Measurements from ENCODE around the gene KLHL36. TPM values are rescaled to one million over a fixed set of nuclear protein-coding genes. Genes with fewer than 3 reads are reported as not detected.

KLHL36 gene
- total RNA-seq, 5 donors from 2014 or later (not counting 1 experiment from before 2014, with no cell fraction given), result 96.1 to 135 (median 127) TPM

- CTCF ChIA-PET, result interaction anchor here in 1 of 2 donors (0.6 kb wide), 1 partner anchor 209 kb away, joined by 5 read pairs; no protein-coding TSS in a partner anchor
- H3K27ac Mint-ChIP-seq, result peak overlapping the region; percentile 59 to 74
Measured at GRCh38 chr16:84699147-84699711, 50.9 kb downstream of the KLHL36 start.

DNA sequence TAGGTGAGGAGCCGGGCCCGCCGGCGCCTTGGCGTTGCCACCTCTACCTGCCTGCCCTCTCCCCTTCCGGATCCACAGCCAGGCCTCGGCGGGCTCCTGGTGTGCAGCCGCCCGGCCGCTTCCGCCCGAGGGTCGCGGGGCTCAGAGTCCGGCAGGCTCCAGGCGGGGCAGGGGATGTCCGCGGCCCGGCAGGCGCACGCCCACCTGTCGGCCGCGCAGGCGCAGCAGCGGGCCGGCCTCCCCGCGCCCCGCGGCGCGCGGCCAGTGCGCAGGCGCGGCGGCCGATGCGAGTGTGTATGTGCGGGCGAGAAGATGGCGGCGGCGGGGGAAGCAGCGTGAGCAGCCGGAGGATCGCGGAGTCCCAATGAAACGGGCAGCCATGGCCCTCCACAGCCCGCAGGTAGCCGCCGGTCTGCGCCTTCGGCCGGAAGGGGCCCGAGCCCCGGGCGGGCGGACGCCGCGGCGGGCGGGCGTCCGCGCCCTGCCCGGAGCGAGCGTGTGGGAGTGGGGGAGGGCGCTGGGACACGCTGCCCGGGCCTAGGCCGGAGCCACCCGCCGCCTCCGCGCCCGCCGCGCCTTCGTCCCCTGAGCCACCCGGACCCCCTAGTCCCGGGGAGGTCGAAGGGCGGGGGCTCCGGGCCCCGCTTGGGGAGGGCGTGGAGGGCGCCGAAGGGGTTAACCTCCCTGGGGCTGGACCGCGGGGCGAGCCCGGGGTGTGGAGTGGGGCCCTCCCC is 51.6 kb downstream of the KLHL36 start, which contains the start of gene USP10:
Gene USP10 (plus strand): TSS at position 289 of the 734 bp plus-strand sequence. CDS start 91 bp downstream, at position 380.
- ChIA-PET POLR2A (no interaction called here), CTCF (interaction anchor here in 1 of 2 donors (1.0 to 1.4 kb wide), 7 partner anchors 21 to 53 kb away, joined by 3 to 7 read pairs (median 5); no protein-coding TSS in a partner anchor)
- H3K9me3 Mint-ChIP-seq, result no peaks in the 10 kb centered on the region
- peak within 1 kb of the TSS; percentile 61 for H3K27ac ChIP-seq (ENCODE audit: low read length)
- peak; percentile 84 to 86 (median 85) for ATAC-seq (replicated peaks in 1 of 4)
- peak within 1 kb of the TSS; percentile 95 to 96 for H3K27ac Mint-ChIP-seq
- under 1% methylated on average over 89 of the region's 97 CpGs for WGBS (ENCODE audit: insufficient coverage)
- no peaks in the 10 kb centered on the region for H3K36me3 Mint-ChIP-seq
- H3K9me3 ChIP-seq, result no peaks in the 10 kb centered on the region
- H3K27me3 ChIP-seq (replicated peaks in 1 of 2; ENCODE audit: control insufficient read depth in 2 of 2, extremely low read depth in 1 of 2, insufficient read depth in 2 of 2, low read length in 1 of 2), result no peaks in the 10 kb centered on the region
- peaks cover 13 to 21% of the 10 kb centered on the region in 2 experiments for H3K4me1 ChIP-seq (ENCODE audit: control insufficient read depth in 1 of 2, extremely low read depth in 1 of 2, insufficient read depth in 2 of 2, low read length in 2 of 2)
- no peaks in the 10 kb centered on the region for H3K27me3 Mint-ChIP-seq
- peak within 1 kb of the TSS; percentile 93 to 99 (median 96) for H3K4me3 Mint-ChIP-seq
- H3K36me3 ChIP-seq (ENCODE audit: control insufficient read depth in 2 of 2, extremely low read depth in 1 of 2, insufficient read depth in 1 of 2, low read length in 1 of 2), result peaks cover 0 to 3% of the 10 kb centered on the region in 2 donors
- peak; percentile 67 to 93 (median 79) for DNase-seq
- peaks cover 44 to 48% (median 47%) of the 10 kb centered on the region in 3 donors for H3K4me1 Mint-ChIP-seq
- H3K4me3 ChIP-seq (ENCODE audit: control insufficient read depth in 1 of 2, extremely low read depth in 1 of 2, low read length in 1 of 2), result peak within 1 kb of the TSS; percentile 78 to 93

More at GRCh38 chr16:84699147-84699711, 50.9 kb downstream of the KLHL36 start:
- Histone ChIP-seq H3K9me3 (no peaks in the 10 kb centered on the region), H3K4me3 (ENCODE audit: control insufficient read depth in 1 of 2, extremely low read depth in 1 of 2, low read length in 1 of 2) (peak overlapping the region; percentile 78 to 93), H3K4me1 (ENCODE audit: control insufficient read depth in 1 of 2, extremely low read depth in 1 of 2, insufficient read depth in 2 of 2, low read length in 2 of 2) (peaks cover 13 to 17% of the 10 kb centered on the region in 2 experiments), H3K36me3 (ENCODE audit: control insufficient read depth in 2 of 2, extremely low read depth in 1 of 2, insufficient read depth in 1 of 2, low read length in 1 of 2) (no peaks in the 10 kb centered on the region), H3K27ac (ENCODE audit: low read length) (no peak overlapping the region), H3K27me3 (replicated peaks in 1 of 2; ENCODE audit: control insufficient read depth in 2 of 2, extremely low read depth in 1 of 2, insufficient read depth in 2 of 2, low read length in 1 of 2) (no peaks in the 10 kb centered on the region)
- H3K9me3 Mint-ChIP-seq, result no peaks in the 10 kb centered on the region
- peak overlapping the region; percentile 76 to 93 (median 81) for H3K4me3 Mint-ChIP-seq
- H3K27me3 Mint-ChIP-seq, result no peaks in the 10 kb centered on the region
- peak in 2 of 4 experiments; percentile 2 to 5 for ATAC-seq (replicated peaks in 1 of 4)
- 39% methylated on average over 21 of the region's 29 CpGs for WGBS (ENCODE audit: insufficient coverage)
- peak in 5 of 35 experiments; percentile 4 to 17 (median 4) for DNase-seq
- H3K4me1 Mint-ChIP-seq, result peaks cover 38 to 41% (median 40%) of the 10 kb centered on the region in 3 donors
- POLR2A ChIA-PET, result no interaction called here
- no peaks in the 10 kb centered on the region for H3K36me3 Mint-ChIP-seq

- H3K4me1 ChIP-seq (ENCODE audit: control insufficient read depth in 1 of 2, extremely low read depth in 1 of 2, insufficient read depth in 2 of 2, low read length in 2 of 2), result peaks cover 13 to 21% of the 10 kb centered on the region in 2 experiments
- POLR2A ChIA-PET, result interaction anchor here in 1 of 2 donors (0.5 to 1.0 kb wide), 3 partner anchors 19 to 532 kb away, joined by 3 to 5 read pairs (median 3); no protein-coding TSS in a partner anchor
- peaks cover 4% of the 10 kb centered on the region for H3K36me3 Mint-ChIP-seq
- no peaks in the 10 kb centered on the region for H3K9me3 Mint-ChIP-seq
- H3K27me3 Mint-ChIP-seq, result no peaks in the 10 kb centered on the region
- 0% methylated on average over 8 of the region's 28 CpGs for WGBS (ENCODE audit: insufficient coverage)
- peaks cover 49 to 56% (median 55%) of the 10 kb centered on the region in 3 donors for H3K4me1 Mint-ChIP-seq
- DNase-seq (peak in 34 of 35 experiments; percentile 4 to 70 (median 26)), ATAC-seq (replicated peaks in 1 of 4) (peak; percentile 52 to 54 (median 53))
- peak overlapping the region; percentile 95 to 96 for H3K27ac Mint-ChIP-seq
- H3K4me3 ChIP-seq (ENCODE audit: control insufficient read depth in 1 of 2, extremely low read depth in 1 of 2, low read length in 1 of 2), result peak overlapping the region; percentile 78 to 93
- peak overlapping the region; percentile 61 for H3K27ac ChIP-seq (ENCODE audit: low read length)
- H3K4me3 Mint-ChIP-seq, result peak overlapping the region; percentile 93 to 99 (median 96)
- CTCF ChIA-PET, result interaction anchor here in 1 of 2 donors (1.0 to 1.4 kb wide), 9 partner anchors 22 to 52 kb away, joined by 3 to 7 read pairs (median 5); no protein-coding TSS in a partner anchor
- H3K36me3 ChIP-seq (ENCODE audit: control insufficient read depth in 2 of 2, extremely low read depth in 1 of 2, insufficient read depth in 1 of 2, low read length in 1 of 2), result peaks cover 0 to 4% of the 10 kb centered on the region in 2 donors
- H3K9me3 ChIP-seq, result no peaks in the 10 kb centered on the region
- H3K27me3 ChIP-seq (replicated peaks in 1 of 2; ENCODE audit: control insufficient read depth in 2 of 2, extremely low read depth in 1 of 2, insufficient read depth in 2 of 2, low read length in 1 of 2), result no peaks in the 10 kb centered on the region
Measured at GRCh38 chr16:84700446-84701300, 52.4 kb downstream of the KLHL36 start.

DNA sequence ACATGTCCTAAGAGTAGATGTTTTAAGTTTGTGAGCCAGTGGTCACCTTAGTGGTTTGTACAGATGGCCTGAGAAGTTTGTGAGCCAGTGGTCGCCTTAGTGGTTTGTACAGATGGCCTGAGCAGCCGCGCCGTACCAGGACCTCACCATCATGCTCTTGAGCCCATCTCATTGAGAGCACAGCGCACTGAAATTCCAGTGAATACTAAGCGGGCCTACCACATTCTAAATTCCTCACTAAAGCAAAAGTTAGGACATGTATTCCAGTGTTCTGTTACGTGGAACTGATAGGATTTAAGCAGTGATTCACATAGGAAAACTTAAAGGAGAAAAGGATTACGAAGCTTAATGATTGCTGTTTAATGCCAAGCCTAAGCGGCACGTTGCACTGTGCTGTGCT is 55.4 kb downstream of the KLHL36 start:
- Mint-ChIP-seq H3K27ac (no peak overlapping the region), H3K9me3 (no peaks in the 10 kb centered on the region), H3K27me3 (no peaks in the 10 kb centered on the region), H3K4me1 (peaks cover 75 to 78% (median 77%) of the 10 kb centered on the region in 3 donors), H3K4me3 (peak overlapping the region in 1 of 3 donors; percentile 37), H3K36me3 (peaks cover 6% of the 10 kb centered on the region)
- WGBS (ENCODE audit: insufficient coverage), result 96% methylated on average over 4 of the region's 10 CpGs
- no peak overlapping the region for H3K4me3 ChIP-seq (ENCODE audit: control insufficient read depth in 1 of 2, extremely low read depth in 1 of 2, low read length in 1 of 2)
- ATAC-seq (replicated peaks in 1 of 4) (no peak), DNase-seq (no peak)
- no peaks in the 10 kb centered on the region for H3K9me3 ChIP-seq
- CTCF ChIA-PET, result interaction anchor here in 1 of 2 donors (1.0 to 2.3 kb wide), 4 partner anchors 21 to 198 kb away, joined by 3 to 7 read pairs (median 4); no protein-coding TSS in a partner anchor
- H3K27ac ChIP-seq (ENCODE audit: low read length), result no peak overlapping the region
- POLR2A ChIA-PET, result interaction anchor here in 1 of 2 donors (0.7 kb wide), 1 partner anchor 8 kb away, joined by 3 read pairs; no protein-coding TSS in a partner anchor
- H3K4me1 ChIP-seq (ENCODE audit: control insufficient read depth in 1 of 2, extremely low read depth in 1 of 2, insufficient read depth in 2 of 2, low read length in 2 of 2), result peaks cover 13 to 21% of the 10 kb centered on the region in 2 experiments
- H3K36me3 ChIP-seq (ENCODE audit: control insufficient read depth in 2 of 2, extremely low read depth in 1 of 2, insufficient read depth in 1 of 2, low read length in 1 of 2), result peaks cover 0 to 4% of the 10 kb centered on the region in 2 donors
- no peaks in the 10 kb centered on the region for H3K27me3 ChIP-seq (replicated peaks in 1 of 2; ENCODE audit: control insufficient read depth in 2 of 2, extremely low read depth in 1 of 2, insufficient read depth in 2 of 2, low read length in 1 of 2)

DNA sequence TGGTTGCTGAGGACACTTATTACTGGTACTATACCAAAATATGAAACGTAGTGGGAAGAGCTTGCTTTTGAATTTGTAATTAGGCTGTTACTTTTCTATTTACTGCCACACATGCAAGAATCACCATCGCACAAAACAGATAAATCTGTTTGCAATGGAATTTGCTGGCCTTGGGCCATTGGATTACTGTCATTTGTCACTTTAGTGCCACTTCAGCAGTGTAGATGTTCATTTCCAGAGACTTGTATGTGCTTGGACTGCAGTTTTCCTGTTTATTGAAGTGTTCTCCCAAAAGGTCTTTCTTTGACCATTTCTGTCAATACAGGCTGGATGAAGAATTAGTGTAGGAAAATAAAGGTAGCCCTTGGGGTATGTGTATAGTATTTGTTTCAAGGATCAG is 55.9 kb downstream of the KLHL36 start:
- Mint-ChIP-seq H3K27me3 (no peaks in the 10 kb centered on the region), H3K4me3 (peak overlapping the region in 1 of 3 donors; percentile 37), H3K9me3 (no peaks in the 10 kb centered on the region), H3K4me1 (peaks cover 76 to 79% (median 77%) of the 10 kb centered on the region in 3 donors), H3K36me3 (peaks cover 10% of the 10 kb centered on the region), H3K27ac (no peak overlapping the region)
- Histone ChIP-seq H3K4me3 (ENCODE audit: control insufficient read depth in 1 of 2, extremely low read depth in 1 of 2, low read length in 1 of 2) (no peak overlapping the region), H3K27ac (ENCODE audit: low read length) (no peak overlapping the region), H3K27me3 (replicated peaks in 1 of 2; ENCODE audit: control insufficient read depth in 2 of 2, extremely low read depth in 1 of 2, insufficient read depth in 2 of 2, low read length in 1 of 2) (no peaks in the 10 kb centered on the region), H3K9me3 (no peaks in the 10 kb centered on the region), H3K4me1 (ENCODE audit: control insufficient read depth in 1 of 2, extremely low read depth in 1 of 2, insufficient read depth in 2 of 2, low read length in 2 of 2) (peaks cover 13 to 20% of the 10 kb centered on the region in 2 experiments), H3K36me3 (ENCODE audit: control insufficient read depth in 2 of 2, extremely low read depth in 1 of 2, insufficient read depth in 1 of 2, low read length in 1 of 2) (peaks cover 0 to 6% of the 10 kb centered on the region in 2 donors)
- no peak for DNase-seq
- CTCF ChIA-PET, result interaction anchor here in 1 of 2 donors (1.0 to 2.3 kb wide), 3 partner anchors 21 to 199 kb away, joined by 3 to 7 read pairs (median 4); no protein-coding TSS in a partner anchor
- POLR2A ChIA-PET, result no interaction called here
- no CpG with 5 or more reads among the region's 2 CpGs for WGBS (ENCODE audit: insufficient coverage)
- ATAC-seq (replicated peaks in 1 of 4), result no peak
